OCI-M2 (cell line): Measurements from ENCODE around the gene HMG20A.

Experiments
- DNase-seq: peaks from one replicate; lab custom pipeline; 2025; ENCODE audit not compliant: unreplicated experiment; lab: John Stamatoyannopoulos, UW

Gene HMG20A

DNA sequence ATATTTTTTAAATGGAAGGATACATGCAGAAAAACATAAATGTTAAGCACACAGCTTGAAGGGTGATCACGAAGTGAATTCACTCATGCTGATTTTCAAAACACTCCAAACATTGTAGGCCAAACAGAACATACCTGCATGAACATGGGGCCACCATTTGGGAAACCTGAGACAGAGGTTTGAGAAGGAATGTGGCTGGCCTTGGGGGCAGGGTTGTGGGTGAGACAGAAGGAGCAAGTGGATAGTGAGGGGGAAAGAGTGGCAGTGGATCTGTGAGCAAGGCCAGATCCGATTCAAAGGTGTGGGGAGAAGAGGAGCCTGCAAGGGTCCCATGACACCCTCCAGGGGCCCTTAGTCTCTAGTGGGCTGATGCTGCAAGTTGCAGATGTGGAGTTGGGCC lies 94.9 kb downstream of the HMG20A start:
- DNase-seq, result no peak

GRCh38 chr15:77516076-77516475 lies 95.4 kb downstream of the HMG20A start:
- DNase-seq, result no peak

DNA sequence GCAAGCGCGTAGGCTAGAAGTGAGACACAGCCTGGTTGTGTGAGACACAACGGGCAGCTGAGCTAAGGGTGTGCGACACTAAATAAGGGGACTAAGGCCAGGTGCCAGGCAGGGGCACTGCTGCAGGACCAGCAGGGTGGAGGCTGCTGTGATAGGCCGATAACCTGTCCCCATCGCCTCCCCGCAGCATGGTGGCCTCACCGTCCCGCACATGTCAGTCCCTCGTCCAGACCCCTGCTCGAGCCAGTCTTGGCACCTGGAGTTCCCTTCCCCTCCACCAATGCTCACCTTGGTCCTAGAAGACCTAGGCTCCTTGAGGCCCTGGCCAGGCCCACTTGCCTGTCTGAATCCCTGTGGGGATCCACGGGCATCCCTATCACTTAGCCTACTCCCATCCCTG lies 96.1 kb downstream of the HMG20A start:
- DNase-seq, result no peak

DNA sequence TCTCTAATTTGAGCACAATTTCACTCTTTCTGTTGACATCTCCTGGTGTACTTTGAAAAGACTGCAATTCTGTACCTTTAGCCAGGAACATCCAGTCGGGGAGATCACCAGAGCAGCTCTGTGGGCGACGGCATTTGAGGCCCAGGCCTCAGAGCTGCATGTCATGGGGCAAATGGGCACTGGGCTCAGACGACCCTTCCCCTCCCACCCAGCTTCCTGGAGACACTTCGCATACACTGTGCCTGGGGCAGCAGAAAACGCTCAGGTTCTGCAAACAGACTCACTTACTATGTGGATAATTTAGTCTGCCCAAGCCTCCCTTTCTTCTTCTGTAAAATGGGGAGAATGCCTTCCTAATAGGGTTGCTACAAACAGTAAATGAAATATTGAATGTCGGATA lies 96.9 kb downstream of the HMG20A start:
- DNase-seq, result no peak

- DNase-seq, result no peak
Observed at GRCh38 chr15:77518458-77518857, 97.8 kb downstream of the HMG20A start.

- DNase-seq, result no peak
Observed at GRCh38 chr15:77519540-77519939, 98.9 kb downstream of the HMG20A start.

DNA sequence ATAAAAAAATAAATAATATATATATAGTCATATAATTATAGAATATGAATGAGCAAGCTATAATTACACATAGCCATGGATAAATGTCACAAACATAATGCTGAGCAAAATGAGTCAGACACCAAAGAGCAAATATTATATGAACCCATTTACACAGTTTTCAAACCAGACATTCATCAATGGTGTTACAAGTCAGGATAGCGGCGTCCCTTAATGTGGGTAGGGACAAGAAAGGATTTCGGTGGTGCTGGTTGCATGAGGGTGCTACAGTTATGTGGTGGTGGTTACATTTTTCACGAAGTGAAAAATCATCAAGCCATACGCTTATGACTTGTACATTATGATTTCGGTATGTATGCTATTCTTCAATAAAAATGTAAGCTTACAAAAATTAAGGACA lies 100.5 kb downstream of the HMG20A start:
- no peak for DNase-seq

DNA sequence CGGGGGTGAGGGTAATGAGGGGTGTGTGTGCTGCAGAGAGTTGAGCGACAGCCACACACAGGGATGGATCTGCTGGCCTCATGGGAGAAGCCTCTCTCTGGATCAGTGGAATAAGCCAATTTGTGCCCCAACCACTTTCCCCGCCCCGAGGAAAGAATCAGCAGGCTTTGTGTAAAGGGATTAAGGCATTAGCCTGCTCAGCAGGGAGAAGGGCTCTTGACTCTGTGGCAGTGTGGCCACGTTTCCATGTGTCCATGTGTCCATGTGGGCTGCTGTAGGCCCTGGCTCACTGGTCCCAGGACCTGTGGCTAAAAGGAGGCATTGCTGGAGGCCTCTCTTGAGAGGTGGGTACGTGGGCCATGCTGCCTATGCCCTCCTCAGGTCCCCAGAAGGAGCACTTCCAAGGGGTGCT lies 104.7 kb downstream of the HMG20A start:
- no peak for DNase-seq

DNA sequence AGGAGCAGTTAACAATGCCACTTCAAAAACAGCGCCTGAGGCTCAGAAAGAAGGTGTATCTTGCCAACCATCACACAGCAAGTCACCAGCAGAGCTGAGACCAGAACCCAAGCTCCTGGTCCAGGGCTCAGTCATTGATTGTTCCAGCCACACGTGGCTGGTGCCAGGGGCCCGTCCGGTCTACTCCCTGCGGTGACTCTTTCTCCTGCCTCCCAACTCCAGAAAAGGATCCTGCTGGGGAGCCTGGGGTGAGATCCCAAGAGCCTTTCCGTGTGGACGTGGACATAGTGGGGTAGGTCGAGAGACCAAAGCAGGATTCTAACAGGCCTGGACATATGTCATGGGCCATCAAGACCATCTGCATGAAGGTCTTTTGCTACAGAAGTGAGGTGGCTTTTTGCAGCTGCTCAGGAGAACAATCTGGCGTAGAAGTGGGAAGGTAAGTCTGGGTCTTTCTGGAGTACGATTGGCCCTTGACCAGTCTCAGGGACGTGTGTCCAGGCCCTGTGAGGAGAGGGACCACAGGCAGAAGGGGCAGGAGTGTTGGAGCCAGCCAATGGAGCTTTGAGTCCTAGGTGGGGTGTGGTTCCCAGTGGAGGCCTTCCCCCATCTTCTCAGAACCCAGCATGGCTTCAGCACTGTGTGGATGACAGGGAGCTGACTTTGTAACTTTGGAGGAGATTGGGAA lies 105.4 kb downstream of the HMG20A start:
- no peak for DNase-seq

DNA sequence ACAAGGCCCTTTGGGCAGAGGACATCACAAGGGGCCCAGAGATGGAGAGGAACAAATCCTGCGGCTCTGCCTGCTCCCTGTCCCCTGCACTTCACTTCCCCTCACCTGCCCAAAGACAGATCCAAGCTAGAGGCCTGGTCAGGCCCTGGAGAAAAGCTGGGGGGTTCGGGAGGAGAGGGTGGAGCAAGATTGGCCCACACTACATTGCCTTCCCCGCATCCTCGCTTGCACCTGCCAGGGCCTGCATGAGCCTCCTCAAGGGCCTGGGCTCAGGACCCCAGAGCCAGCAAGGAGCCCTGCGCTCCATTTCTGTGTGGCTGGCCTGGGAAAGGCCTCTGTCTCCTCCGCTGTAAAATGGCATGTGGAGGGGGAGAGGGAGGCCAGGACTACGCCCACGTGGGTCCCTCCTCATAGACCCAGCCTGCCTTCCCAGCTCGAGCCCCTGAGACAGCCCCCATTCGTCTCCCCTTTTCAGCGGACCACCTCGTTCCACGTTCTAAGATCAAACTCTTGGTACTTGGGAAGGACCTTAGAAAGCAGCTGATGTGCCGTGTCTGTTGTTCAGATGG lies 106.0 kb downstream of the HMG20A start:
- DNase-seq, result no peak

GRCh38 chr15:77527164-77527778 lies 106.6 kb downstream of the HMG20A start:
- no peak for DNase-seq

GRCh38 chr15:77527831-77528231 lies 107.1 kb downstream of the HMG20A start:
- no peak for DNase-seq

- no peak for DNase-seq
Observed at GRCh38 chr15:77528290-77528967, 107.7 kb downstream of the HMG20A start.

DNA sequence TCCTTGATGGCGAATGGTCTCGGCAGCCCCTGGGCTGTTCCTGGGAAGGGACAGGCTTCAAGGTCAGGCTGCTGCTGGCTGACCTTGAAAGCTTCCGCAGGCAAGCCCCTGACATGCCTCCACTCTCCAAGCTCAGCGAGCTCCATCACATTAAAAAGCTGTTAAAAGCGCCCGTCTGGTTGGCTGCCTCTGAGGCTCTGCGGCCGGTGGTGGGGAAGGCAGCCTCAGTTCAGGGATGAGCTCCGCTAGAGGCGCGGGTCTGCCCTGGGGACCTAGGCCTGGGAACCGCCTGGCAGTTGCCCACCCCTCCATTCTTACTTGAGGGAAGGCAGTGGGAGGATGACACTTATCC lies 108.3 kb downstream of the HMG20A start:
- no peak for DNase-seq

GRCh38 chr15:77529394-77530159 lies 108.9 kb downstream of the HMG20A start:
- no peak for DNase-seq

DNA sequence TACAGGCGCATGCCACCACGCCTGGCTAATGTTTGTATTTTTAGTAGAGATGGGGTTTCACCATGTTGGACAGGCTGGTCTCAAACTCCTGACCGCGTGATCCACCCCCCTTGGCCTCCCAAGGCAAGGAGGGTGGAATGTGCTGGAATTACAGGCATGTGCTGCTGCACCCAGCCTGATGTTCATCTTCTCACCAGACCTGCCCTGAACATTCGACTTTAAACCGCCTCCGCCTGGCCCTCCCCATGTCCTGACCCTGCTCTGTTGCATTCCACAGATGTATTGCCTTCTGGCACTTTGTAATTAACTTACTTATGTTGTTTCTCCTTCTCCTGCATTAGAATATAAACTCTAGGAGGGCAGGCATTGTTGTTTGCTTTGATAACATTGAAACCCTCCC lies 109.9 kb downstream of the HMG20A start:
- no peak for DNase-seq

DNA sequence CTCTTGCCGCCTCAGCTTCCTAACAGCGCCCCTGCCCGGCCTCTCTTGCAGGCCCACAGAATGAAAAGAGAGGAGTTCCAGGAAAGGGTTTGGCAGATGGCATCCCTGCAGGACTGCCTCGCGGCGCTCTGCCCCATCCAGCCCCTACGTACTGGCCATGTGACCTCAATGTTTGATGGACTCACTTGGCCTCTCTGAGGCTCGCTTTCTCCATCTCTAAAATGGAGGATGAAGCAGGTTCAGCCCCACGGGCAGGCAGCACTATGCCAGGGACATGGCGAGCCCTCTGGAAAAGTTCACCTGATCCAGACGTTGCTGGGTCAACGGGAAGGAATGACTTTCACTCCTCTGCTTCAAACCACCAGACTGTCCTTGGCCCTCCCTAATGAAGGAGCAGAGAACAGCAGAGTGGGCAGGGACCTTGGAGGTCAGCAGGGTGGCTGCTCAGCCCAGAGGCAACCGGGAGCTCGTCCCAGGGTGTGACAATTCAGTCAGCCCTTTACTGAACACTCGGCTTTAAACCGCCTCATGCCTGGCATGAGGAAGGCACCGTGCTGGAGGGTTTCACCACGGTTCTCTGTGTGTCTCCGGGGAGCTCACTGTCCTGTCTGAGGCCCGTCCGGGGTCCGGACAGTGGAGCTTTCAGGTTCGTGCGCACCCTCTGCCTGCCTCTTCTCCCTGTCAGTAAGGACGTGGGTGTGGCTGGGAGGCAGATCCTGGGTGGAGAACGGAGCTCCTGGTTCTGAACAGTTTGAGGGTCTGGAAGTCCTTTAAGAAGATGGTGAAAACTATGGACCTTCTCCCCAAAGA lies 110.7 kb downstream of the HMG20A start:
- no peak for DNase-seq

DNA sequence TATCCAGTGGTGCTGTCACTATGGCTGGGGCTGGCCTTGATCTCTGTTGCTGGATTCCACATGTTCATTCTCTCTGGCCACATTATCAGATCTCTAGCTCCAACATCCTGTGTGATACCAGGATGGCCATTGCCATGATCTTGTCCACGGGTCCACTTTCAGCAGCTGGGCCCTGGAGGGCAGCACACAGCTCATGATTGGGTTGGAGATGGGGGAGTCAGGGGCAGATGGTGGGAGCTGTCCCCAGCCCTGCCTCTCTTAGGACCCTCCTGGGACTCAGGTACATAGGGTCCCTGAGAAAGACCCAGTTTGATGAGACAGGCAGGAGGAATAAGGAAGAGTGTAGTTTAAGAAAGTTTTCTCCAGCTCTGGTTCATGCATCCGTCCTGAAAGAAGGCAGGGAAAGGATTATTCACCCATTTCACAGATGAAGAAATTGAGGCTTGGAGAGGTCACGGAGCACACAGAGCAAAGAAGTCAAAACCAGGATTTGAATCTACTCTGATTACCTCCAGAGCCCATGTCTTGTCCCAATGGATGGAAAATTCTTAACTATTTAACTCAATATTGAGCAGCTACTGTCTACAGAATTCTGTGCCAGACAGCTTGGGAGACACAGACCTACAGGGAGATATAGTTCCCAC lies 111.5 kb downstream of the HMG20A start:
- no peak for DNase-seq

DNA sequence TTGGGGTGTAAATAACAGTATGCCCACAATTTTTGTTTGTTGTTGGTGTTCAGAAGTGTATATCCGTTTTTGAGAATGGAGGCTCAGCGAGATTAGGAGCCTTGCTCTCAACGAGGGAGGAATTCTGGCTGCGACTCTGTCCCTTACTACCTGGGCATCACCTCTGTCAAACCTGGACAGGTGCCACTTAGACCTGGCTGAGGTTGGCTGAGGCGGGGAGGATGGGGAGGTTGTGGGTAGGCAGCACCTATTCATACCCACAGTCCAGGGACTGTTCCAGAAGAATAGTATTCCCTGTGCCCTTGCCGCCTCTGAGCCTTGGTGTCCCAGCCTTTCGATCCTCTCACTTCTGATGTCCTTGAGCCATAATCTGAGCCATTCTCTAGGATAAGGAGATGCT lies 112.2 kb downstream of the HMG20A start:
- no peak for DNase-seq
